GM18858 (cell line): ENCODE results near the gene COL27A1.
"Not testable (repeated sequence)": the region's sequence is repeated elsewhere in the genome, so short reads cannot be mapped to it uniquely, and the experiment has no call there.

Source experiments
- ATAC-seq: cut with Tn5 transposase; IDR thresholded peaks from one replicate; pipeline ENCODE4 v1.9.1; 2021; ENCODE audit not compliant: unreplicated experiment

COL27A1 gene

DNA sequence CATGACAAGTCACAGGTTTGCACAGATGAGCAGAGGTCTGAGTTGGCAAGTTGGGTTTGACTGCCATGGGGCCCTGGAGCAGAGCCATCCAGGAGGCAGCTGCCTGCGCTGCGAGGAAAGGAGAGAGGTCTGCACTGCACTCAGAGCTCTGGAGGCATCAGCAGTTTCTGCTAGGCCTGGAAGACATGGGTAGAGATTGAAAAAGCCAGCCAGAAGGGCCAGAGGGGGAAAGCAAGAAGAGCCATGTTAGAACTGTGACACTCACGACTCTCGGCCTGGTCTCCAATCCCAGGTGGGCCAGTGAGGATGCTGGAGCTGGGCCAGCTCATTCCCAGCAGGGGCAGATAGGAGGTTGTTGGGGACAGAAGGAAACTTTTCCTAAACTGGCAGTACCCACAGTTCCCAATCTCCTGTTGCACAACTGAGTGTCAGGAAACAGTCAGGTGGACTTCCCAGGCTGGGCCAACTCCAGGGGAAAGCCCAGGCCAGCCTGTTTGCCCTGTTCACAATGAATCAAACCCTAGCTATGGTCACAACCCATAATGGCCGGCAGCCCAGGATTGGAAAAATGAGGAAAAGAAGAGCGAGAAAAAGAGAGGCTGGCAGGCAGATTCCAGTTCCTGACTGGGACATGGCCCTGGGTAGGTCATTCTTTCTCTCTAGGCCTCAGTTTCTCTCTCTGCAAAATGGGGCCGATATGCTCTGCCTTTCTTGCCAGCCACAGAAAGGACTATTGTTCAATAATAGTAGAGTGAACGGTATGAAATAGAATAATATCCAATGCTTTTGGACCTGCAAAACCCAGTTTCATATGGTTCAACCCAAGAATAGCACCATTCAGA lies 159.8 kb downstream of the COL27A1 start:
- no peak for ATAC-seq

DNA sequence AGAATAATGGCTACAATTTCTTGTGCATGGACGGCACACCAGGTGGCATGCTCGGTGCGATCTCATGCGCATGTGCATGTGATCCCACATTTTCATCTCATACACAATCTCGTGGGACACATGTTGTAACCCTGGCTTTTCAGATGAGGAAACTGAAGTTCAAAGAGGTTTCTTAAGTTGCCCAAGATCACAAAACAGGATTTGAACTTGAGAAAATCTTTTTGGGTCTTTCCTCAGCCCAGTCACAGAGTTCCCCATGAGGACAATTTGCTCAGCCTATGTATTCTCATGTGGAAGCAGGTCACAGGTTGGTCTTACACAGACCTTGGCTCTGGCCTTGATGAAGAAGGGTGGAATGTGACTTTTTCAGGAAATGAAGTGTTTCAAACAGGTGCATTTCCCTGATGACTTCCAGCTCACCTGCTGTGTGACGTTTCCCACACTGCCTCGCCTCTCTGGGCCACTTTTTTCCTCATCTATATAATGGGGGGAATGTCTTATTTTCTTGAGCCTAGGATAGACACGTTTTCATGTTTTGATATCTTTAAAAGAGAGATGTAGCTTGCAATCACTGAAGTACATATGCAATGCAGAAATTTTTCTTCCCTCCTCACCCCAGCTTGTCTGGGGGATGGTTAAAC lies 160.5 kb downstream of the COL27A1 start:
- no peak for ATAC-seq

DNA sequence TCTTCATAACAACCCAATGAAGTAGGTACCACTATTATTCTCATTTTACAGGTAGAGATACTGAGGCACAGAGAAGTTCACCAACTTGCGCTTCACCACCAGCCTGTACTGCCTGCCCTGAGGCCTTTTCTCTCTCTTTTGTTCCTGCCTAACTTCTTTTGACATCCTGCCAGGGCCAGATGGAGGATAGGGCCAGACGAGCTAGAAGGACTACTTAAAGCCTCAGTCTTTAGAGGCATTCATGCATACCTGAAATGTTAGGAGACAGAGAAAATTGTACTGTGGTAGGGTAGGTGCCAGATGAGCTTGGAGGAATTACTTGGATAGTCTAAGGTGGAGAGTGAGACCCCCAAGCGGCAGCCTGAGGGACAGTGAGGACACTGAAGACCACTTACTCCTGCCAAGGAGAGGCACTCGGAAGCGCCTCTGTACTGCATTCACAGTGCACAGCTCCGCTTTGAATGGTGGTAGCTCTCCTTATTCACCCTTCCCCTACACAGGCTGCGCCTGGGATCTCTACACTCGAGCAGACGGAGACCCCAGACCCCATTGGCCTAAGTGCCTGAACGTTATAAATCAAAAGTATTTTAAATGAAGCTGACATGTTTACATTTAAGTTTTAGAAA lies 161.4 kb downstream of the COL27A1 start:
- no peak for ATAC-seq

DNA sequence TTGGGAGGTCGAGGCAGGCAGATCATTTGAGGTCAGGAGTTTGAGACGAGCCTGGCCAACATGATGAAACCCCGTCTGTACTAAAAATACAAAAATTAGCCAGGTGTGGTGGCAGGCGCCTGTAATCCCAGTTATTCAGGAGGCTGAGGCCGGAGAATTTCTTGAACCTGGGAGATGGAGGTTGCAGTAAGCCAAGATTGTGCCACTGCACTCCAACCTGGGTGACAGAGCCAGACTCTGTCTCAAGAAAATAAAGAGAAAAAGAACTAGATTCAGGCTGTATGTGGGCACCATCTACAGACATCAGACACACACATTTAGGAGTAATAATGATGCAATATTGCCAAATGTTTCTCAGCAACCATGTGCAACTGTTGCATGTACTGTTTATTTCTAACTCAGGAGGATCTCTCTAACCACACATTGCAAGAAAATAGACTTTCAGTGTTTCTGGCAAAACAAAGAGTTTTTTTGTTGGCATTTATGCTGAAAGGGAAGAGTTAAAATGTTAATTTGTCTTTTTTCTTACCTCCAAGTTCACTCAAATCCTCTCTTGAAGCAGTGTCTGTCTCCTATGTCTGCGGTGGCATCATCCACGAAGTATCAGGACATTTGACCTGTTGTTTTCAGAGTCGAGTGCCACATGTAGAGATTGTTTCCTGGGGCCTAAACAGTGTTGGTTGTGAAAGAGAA lies 162.5 kb downstream of the COL27A1 start:
- no peak for ATAC-seq

DNA sequence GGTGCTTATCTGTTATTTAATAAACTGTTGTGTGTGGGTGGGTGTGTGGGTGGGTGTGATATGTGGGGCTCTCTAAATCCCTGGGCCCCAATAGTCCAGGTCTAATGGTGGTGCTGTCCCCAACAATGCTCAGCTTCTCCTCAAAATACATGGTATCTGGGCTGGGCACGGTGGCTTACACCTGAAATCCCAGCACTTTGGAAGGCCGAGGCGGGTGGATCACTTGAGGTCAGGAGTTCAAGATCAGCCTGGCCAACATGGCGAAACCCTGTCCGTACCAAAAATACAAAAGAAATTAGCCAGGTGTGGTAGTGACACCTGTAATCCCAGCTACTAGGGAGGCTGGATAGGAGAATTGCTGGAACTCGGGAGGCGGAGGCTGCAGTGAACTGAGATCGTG lies 163.1 kb downstream of the COL27A1 start:
- no peak for ATAC-seq

DNA sequence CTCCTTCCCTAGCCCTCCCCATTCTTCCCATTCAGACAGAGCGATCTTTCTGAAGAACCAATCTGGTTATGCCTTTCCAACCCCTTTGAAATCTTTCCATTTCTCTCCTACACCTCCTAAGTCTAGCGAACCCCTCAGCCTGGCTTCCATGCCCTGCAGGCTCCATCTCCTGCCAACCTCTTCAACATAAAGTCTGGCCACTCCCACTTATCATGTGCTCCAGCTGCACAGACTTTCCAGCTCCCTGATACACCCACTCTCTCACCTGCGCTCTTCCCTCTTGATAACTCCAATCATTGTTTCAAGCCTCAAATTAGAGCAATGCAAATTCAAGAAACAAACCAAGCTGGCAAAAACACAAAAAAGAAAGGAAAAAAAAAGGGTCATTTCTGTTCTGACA lies 163.8 kb downstream of the COL27A1 start:
- ATAC-seq = no peak

DNA sequence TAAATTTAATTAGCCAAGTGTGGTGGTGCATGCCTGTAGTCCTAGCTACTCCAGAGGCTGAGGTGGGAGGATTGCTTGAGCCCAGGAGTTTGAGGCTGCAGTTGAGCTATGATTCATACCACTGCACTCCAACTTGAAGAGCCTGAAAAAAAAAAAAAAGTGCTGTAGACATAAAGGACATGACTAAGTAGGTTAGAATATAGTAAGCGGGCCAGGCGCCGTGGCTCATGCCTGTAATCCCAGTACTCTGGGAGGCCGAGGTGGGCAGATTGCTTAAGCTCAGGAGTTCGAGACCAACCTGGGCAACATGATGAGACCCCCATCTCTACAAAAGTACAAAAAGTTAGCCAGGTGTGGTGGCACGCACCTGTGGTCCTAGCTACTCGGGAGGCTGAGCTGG lies 165.4 kb downstream of the COL27A1 start:
- ATAC-seq = not testable (repeated sequence)

DNA sequence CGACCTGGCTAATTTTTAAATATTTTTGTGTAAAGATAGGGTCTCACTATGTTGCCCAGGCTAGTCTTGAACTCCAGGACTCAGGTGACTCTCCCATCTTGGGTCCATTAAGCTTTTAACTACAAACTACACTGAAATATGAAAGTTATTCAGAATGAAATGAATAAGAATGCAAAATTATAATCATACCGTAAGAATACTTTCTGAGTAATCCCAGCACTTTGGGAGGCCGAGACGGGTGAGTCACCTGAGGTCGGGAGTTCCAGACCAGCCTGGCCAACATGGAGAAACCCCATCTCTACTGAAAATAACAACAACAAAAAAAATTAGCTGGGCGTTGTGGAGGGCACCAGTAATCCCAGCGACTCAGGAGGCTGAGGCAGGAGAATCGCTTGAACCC lies 166.4 kb downstream of the COL27A1 start:
- ATAC-seq = no peak

DNA sequence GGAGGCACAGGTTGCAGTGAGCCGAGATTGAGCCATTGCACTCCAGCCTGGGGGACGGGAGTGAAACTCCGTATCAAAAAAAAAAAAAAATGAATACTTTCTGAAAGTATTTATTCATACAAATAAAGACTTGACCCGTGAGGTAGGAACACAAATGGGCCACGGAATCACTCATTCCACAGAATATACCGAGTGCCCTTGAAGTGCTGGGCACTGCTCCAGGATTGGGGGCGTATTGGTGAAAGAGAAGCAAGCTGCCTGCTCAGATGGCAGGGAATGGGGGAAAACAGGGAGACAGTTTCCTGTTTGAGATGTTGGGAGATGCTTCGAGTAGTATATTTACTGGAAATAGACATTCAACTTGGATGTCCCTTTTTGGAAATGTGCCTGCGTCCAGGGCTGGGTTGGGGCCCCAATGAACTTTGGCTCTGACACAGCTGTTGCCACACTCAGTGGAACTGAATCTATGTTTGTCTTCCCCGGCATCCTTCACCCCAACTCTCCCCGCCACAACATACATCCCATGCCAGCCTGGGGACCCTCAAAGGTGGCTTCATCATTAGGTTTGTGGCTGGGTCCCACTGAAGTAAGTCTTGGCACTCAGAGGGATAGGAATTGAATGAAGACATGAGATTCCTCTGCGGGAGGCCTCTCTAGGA lies 167.0 kb downstream of the COL27A1 start:
- ATAC-seq = not testable (repeated sequence)

DNA sequence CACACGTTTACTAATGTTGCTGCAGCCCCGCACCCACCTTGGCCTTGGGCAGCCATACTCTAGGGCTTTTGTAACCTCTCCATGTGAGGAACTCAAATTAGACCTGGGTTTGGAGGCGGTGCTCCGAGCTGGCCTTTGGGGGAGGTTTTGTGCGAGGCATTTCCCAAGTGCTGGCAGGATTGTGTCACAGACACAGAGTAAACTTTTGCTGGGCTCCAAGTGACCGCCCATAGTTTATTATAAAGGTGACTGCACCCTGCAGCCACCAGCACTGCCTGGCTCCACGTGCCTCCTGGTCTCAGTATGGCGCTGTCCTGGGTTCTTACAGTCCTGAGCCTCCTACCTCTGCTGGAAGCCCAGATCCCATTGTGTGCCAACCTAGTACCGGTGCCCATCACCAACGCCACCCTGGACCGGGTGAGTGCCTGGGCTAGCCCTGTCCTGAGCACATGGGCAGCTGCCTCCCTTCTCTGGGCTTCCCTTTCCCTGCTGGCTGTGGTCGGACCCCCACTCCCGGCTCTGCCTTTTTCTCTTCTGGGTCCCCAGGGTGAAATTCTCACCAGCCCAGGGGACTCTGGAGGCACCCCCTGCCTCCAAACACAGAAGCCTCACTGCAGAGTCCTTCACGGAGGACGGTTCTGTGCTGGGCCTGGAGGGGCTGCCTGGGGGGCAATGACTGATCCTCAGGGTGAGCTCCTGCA lies 167.6 kb downstream of the COL27A1 start, which contains the start of gene ORM1:
Gene ORM1 (plus strand): TSS at position 268 of the 701 bp plus-strand sequence. CDS start 36 bp downstream, at position 304.
- not testable (repeated sequence) for ATAC-seq

DNA sequence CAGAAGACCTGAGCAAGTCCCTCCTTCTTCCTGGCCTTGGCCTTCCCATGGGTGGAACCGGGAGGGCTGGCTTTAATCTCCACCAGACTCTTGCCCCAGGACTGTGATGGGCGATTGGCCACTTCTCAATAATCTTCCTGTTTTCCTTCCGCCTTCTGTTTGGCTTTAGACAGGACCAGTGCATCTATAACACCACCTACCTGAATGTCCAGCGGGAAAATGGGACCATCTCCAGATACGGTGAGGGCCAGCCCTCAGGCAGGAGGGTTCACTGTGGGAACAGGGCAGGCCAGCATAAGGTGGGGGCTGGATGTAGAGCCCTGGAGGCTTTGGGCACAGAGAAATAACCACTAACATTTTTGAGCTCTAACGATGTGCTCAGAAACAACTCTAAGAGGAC lies 168.5 kb downstream of the COL27A1 start:
- not testable (repeated sequence) for ATAC-seq

DNA sequence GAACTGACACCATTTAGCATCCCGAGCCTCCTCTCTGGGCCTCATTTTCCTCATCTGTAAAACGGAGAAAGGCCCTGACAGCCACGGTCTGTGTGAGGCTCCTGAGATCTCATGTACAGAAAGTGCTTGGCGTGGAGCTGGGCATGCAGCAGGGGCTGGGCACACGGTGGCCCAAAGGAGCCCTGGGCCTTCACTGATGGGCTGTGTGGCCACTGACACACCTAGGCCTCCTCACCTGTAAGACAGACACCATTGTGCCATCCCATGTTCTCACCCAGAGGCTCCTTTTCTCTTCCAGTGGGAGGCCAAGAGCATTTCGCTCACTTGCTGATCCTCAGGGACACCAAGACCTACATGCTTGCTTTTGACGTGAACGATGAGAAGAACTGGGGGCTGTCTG lies 169.2 kb downstream of the COL27A1 start:
- ATAC-seq = no peak

DNA sequence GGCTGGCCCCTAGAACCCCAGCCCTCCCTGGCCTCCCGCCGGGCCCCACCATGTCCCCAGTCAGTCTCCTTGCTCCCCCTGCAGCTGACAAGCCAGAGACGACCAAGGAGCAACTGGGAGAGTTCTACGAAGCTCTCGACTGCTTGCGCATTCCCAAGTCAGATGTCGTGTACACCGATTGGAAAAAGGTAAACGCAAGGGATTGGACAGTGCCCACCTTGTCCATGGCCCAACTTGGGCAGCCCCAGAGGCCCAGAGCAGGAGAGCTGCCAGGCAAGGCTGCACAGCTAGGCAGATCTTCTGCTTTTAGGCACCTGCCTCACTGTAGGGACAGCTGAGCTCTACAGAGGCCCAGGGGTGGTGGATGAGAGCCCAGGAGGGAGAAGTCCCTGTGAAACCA lies 169.6 kb downstream of the COL27A1 start:
- not testable (repeated sequence) for ATAC-seq

DNA sequence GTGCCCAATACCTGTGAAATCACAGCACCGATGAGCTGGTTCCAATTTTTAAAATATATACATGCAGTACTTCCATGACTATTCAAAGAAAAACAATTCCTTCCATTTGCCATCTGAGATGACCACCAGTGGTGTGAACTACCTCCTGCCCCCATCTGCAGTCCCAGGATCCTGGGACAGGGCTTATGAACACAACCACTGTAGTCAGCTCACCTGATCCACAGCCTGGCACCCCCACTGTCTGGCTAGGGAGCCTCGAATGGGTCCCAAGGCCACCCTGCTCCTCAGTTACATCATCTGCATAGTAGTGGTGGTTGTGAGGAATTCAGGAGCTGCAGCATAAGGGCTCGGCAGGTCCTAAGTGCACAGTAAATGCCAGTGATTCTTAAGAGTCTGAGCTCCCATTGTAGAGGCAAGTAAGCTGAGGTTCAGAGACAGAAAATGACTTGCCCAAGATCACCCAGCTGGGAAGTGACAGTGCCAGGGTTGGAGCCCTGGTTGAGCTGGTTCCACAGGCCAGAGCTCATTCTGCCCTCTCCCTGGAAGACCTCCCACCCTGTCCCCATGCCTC lies 170.4 kb downstream of the COL27A1 start:
- ATAC-seq = not testable (repeated sequence)

DNA sequence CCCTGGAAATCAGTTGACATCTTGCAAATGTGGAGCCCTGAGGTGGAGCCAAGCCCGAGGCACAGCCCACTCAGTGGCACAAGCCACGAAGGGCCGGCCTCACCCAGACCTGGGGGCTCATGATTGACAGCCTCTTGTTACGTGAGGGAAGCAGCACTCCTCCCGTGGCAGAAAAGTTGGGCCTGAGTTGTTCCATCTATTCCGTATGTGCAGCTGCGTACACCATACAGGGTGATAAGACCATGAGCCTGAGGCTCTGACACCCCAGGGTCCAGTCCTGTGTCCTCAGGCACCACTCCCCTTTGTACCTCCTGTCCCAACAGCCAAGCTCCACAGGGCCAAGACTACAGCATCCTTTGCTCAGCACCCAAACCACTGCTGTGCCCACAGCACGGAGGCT lies 172.4 kb downstream of the COL27A1 start:
- ATAC-seq = no peak

DNA sequence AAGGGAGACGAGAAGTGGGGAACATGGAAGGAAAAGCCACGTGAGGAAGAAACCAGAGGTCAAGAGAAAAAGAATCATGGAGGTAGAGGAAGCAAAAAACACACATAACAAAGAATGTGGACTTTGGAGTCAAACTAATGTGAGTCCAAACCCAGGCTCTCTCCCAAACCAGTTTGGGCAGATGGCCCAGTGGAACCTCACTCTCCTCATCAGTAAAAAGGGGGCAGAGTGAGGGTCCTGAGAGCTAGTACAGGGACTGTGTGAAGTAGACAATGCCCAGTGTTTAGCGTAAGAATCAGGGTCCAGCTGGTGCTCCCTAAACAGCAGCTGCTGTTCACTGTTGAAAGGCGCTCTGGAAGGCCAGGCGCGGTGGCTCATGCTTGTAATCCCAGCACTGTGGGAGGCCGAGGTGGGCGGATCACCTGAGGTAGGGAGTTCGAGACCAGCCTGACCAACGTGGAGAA lies 173.1 kb downstream of the COL27A1 start:
- ATAC-seq = not testable (repeated sequence)

DNA sequence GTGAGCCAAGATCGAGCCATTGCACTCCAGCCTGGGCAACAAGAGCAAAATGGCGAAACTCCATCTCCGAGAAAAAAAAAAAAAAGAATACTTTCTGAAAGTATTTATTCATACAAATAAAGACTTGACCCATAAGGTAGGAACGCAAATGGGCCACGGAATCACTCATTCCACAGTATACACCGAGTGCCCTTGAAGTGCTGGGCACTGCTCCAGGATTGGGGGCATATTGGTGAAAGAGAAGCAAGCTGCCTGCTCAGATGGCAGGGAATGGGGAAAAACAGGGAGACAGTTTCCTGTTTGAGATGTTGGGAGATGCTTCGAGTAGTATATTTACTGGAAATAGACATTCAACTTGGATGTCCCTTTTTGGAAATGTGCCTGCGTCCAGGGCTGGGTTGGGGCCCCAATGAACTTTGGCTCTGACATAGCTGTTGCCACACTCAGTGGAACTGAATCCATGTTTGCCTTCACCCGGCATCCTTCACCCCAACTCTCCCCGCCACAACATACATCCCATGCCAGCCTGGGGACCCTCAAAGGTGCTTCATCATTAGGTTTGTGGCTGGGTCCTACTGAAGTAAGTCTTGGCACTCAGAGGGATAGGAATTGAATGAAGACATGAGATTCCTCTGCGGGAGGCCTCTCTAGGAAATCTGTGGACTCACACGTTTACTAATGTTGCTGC lies 173.7 kb downstream of the COL27A1 start:
- ATAC-seq = not testable (repeated sequence)

DNA sequence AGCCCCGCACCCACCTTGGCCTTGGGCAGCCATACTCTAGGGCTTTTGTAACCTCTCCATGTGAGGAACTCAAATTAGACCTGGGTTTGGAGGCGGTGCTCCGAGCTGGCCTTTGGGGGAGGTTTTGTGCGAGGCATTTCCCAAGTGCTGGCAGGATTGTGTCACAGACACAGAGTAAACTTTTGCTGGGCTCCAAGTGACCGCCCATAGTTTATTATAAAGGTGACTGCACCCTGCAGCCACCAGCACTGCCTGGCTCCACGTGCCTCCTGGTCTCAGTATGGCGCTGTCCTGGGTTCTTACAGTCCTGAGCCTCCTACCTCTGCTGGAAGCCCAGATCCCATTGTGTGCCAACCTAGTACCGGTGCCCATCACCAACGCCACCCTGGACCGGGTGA lies 174.3 kb downstream of the COL27A1 start, which contains the start of gene ORM2:
Gene ORM2 (plus strand): TSS at position 245 of the 398 bp plus-strand sequence. CDS start 36 bp downstream, at position 281.
- not testable (repeated sequence) for ATAC-seq

DNA sequence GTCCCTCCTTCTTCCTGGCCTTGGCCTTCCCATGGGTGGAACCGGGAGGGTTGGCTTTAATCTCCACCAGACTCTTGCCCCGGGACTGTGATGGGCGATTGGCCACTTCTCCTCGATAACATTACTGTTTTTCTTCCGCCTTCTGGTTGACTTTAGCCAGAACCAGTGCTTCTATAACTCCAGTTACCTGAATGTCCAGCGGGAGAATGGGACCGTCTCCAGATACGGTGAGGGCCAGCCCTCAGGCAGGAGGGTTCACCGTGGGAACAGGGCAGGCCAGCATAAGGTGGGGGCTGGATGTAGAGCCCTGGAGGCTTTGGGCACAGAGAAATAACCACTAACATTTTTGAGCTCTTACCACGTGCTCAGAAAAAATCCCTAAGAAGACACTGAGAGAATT lies 175.3 kb downstream of the COL27A1 start:
- ATAC-seq = no peak
